Stimulated activated CD8-positive, alpha-beta memory T cell treated with anti-CD3 and anti-CD28 coated beads, Interleukin-7, amount 100 ng/mL, for 1 hour (primary cell): Measurements from ENCODE around the gene RAB40AL.

Source experiments
- DNase-seq, 2 donors: peaks; one replicate each; pipeline ENCODE4 v3.0.0-alpha.2; 2020; ENCODE audit warnings: low read depth in 2 of 2

The RAB40AL gene

DNA sequence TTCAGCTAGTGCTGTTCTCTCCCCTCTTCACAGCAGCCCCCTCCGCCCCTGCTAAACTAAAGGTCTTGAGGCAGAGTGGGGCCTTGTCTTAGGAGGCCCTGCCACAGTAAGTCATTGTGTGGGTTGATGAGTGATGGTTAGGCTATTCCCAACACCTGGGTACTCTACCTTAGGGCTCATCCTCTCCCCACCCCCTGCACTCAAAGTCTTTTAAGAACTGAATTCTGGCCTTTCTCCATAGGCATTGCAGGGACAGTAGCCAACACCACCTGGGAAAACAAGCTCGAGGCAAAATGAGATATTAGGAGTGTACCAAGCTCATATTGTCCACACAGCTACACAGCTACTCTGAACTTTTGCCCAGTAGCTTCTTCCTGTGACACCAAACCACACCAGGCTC, 42.5 kb downstream of the RAB40AL start:
- DNase-seq = no peak

DNA sequence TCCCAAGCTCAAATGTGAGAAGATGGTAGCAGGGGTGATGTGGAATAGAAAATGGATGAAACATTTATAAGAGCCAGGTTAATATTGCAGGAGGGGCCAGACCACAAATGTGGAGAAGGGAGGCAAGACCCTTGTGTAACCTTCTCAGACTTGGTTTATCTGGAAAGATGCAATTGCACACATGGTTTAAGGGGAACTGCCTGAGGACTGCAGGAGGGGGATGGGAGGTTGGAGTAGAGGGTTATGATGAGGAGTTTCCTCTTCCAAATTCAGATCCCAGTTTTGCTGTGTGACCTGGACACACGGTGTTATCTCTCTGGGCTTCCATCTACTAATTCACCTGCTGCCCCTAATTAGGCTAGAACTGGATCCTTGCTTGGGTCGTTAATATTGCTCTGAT, 46.1 kb downstream of the RAB40AL start:
- no peak for DNase-seq

- no peak for DNase-seq
Observed at GRCh38 chrX:102985192-102985591, 48.1 kb downstream of the RAB40AL start.
